ENCODE results near the gene SUB1. TPM values are rescaled to one million over a fixed set of nuclear protein-coding genes. Genes with fewer than 3 reads are reported as not detected.
"Not testable (repeated sequence)": the region's sequence is repeated elsewhere in the genome, so short reads cannot be mapped to it uniquely, and the experiment has no call there.

Gene SUB1
- 295 TPM for polyA plus RNA-seq (ENCODE audit: insufficient read length)
- long read RNA-seq, donor 1, full-length matches to known transcripts, result 171 of 270 reads
- long read RNA-seq, donor 1, partial matches to known transcripts, result 93 of 270 reads
- long read RNA-seq, donor 1, other reads (novel, unspliced or antisense), result 6 of 270 reads
- long read RNA-seq, donor 2, full-length matches to known transcripts, result 172 of 193 reads
- long read RNA-seq, donor 2, partial matches to known transcripts, result 21 of 193 reads
- long read RNA-seq, donor 2, other reads (novel, unspliced or antisense), result 0 of 193 reads
- long read RNA-seq, donor 3, full-length matches to known transcripts, result 132 of 143 reads
- long read RNA-seq, donor 3, partial matches to known transcripts, result 11 of 143 reads
- long read RNA-seq, donor 3, other reads (novel, unspliced or antisense), result 0 of 143 reads
- long read RNA-seq, donor 4, full-length matches to known transcripts, result 43 of 53 reads
- long read RNA-seq, donor 4, partial matches to known transcripts, result 10 of 53 reads
- long read RNA-seq, donor 4, other reads (novel, unspliced or antisense), result 0 of 53 reads
- long read RNA-seq, donor 5, full-length matches to known transcripts, result 357 of 407 reads
- long read RNA-seq, donor 5, partial matches to known transcripts, result 45 of 407 reads
- long read RNA-seq, donor 5, other reads (novel, unspliced or antisense), result 5 of 407 reads
- long read RNA-seq, donor 6, full-length matches to known transcripts, result 162 of 201 reads
- long read RNA-seq, donor 6, partial matches to known transcripts, result 33 of 201 reads
- long read RNA-seq, donor 6, other reads (novel, unspliced or antisense), result 6 of 201 reads
- long read RNA-seq, donor 7, full-length matches to known transcripts, result 302 of 346 reads
- long read RNA-seq, donor 7, partial matches to known transcripts, result 39 of 346 reads
- long read RNA-seq, donor 7, other reads (novel, unspliced or antisense), result 5 of 346 reads
- long read RNA-seq, donor 8, full-length matches to known transcripts, result 89 of 109 reads
- long read RNA-seq, donor 8, partial matches to known transcripts, result 20 of 109 reads
- long read RNA-seq, donor 8, other reads (novel, unspliced or antisense), result 0 of 109 reads

DNA sequence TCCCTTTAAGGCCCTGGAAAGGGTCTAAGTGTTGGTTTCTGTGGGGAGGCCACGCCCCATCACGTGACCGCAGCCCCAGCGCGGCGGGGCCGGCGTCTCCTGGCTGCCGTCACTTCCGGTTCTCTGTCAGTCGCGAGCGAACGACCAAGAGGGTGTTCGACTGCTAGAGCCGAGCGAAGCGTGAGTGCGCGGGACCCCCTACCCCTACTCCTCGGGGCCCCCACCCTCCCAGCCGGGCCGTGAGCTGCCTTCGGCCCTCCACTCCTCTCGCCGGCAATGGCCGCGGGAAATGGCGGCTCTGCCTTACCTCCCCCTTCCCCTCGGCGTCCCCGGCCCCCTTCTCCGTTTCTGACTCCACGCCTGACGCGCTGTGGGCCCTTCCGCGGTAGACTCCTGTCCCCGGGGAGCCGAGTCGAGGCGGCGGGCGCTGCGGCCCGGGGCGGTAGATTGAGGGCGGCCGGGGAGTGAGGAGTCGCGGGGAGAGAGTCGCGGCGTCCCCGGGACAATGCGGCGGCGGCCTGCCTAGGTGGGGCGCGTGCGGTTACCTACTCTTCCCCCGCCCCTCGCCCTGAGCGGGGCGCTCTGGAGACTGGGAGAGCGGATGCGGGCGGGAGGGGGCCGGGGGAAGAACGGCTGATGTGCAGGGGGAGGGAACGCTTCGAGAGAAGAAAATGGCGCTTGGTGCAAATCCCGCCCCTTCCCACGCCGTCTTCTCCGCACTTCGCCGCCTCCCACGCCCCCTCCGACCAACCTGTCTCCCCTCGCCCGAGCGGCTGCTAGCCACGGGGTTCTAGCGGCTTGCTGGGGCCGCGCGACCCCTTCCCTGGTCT, at the start of gene SUB1:
TSS of gene SUB1 (plus strand) at position 112 of the 830 bp plus-strand sequence. CDS start 2,956 bp downstream, outside the sequence.
- peak; percentile 91 for DNase-seq

DNA sequence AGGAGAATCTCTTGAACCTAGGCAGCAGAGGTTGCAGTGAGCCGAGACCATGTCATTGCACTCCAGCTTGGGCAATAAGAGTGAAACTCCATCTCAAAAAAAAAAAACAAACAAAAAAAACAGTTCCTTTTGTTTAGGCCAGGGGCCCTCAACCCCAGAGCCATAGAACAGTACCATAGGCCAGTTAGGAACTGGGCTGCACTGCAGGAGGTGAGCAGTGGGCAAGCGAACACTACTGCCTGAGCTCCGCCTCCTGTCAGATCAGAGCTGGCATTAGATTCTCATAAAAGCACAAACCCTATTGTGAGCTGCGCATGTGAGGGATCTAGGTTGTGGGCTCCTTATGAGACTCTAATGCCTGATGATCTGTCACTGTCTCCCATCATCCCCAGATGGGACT, 49.1 kb upstream of the SUB1 start:
- no peak for DNase-seq

DNA sequence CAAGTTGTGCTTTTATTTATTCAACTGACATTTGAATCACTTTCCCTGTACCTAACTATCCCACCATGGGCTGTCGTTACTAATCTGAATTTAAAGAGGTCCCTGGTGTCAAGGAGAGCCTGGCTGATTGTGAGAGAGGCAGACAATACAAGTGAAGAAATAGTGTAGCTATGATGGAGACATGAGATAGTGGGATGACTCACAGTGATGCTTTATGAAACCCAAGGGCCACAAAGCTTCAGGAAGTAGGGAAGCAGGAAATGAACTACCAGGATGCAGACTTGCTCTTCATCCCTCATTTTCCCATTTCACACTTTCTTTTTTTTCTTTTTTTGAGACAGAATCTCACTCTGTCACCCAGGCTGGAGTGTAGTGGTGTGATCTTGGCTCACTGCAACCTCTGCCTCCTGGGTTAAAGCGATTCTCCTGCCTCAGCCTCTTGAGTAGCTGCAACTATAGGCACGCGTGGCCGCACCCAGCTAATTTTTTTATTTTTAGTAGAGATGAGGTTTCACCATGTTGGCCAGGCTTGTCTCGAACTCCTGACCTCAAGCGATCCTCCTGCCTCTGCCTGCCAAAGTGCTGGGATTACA, 47.8 kb upstream of the SUB1 start:
- not testable (repeated sequence) for DNase-seq

- no peak for DNase-seq
Observed at GRCh38 chr5:32538031-32538547, 47.3 kb upstream of the SUB1 start.

- no peak for DNase-seq
Observed at GRCh38 chr5:32539981-32540845, 45.1 kb upstream of the SUB1 start.

GRCh38 chr5:32541241-32541640, 44.1 kb upstream of the SUB1 start:
- no peak for DNase-seq

GRCh38 chr5:32542216-32543059, 42.9 kb upstream of the SUB1 start:
- DNase-seq, result no peak

- DNase-seq, result no peak
Observed at GRCh38 chr5:32543291-32543690, 42.1 kb upstream of the SUB1 start.

GRCh38 chr5:32545102-32545800, 40.1 kb upstream of the SUB1 start:
- no peak for DNase-seq

- no peak for DNase-seq
Observed at GRCh38 chr5:32551194-32551593, 34.2 kb upstream of the SUB1 start.

DNA sequence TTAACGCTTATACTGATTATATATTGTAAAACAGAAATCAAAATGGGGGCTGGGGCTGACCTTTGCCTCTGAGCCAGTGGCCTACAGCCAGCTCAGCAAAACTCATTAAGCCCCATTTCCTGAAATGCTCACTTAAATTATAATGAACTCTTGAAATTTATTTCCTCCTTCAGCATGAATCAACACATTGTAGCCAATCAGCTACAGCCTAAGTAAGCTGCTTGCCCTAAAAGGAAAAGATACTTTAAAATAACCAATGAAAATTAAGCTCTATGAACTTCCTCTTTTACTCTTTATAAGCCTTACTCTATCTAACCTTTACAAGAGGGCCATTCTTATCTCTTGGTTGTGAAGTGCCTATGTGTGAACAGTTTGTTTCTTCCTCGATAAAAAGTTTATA, 33.5 kb upstream of the SUB1 start:
- DNase-seq, result no peak

DNA sequence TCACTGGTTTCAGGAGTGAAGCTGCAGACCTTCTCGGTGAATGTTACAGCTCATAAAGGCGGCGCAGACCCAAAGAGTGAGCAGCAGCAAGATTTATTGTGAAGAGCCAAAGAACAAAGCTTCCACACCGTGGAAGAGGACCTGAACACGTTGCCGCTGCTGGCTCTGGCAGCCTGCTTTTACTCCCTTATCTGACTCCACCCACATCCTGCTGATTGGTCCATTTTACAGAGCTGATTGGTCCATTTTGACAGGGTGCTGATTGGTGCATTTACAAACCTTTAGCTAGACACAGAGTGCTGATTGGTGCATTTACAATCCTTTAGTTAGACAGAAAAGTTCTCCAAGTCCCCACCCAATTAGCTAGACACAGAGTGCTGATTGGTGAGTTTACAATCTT, 32.9 kb upstream of the SUB1 start:
- DNase-seq, result not testable (repeated sequence)

- no peak for DNase-seq
Observed at GRCh38 chr5:32552936-32553335, 32.4 kb upstream of the SUB1 start.

DNA sequence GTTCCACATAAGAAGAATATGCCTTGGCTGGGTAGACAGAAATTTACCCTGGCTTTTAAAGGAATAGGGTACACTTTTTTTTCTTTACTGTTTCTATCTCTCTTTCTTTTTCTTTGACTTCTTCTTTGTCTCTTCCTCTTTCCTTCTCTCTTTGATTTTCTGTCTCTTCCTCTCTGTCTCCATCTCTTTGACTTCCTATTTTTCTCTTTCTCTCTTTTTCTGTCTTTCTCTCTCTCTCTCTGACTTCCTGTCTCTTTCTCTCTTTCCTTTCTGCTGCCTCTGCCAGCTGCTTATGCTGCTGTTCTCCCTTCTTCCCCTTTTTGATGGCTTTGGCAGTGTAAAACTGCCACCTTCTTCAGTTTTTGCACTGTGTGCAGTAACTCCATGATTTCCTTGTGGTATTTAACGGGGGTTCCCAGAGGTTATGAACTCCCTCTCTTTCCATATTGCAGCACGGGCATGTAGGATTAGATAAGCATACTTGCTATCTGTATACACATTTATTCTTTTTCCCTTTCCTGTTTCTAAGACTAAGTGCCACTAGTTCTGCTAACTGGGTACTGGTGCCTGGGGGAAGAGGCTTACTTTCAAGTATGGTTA, 31.1 kb upstream of the SUB1 start:
- not testable (repeated sequence) for DNase-seq

- not testable (repeated sequence) for DNase-seq
Observed at GRCh38 chr5:32556543-32556942, 28.8 kb upstream of the SUB1 start.

- peak; percentile 14 for DNase-seq
Observed at GRCh38 chr5:32559411-32559810, 25.9 kb upstream of the SUB1 start.

DNA sequence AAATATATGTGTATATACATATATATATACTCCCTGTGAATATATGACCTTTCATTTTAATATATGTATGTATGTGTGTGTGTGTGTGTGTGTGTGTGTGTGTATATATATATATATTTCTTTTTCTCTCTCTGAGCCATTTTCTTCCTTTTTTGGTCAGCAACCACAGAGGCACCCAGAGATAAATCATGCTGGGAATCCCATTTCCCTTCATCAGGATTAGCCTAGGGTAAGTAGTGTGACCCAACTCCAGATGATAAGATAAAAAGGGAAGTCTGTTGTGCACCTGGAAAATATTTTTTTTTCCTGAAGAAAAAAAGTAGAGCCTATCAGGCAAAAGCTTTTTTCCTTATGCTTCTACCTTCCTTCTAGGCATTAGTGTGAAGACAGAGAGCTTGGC, 25.4 kb upstream of the SUB1 start:
- DNase-seq, result no peak

- no peak for DNase-seq
Observed at GRCh38 chr5:32562056-32562455, 23.3 kb upstream of the SUB1 start.
